ENCODE results near the gene COL6A1. TPM values are rescaled to one million over a fixed set of nuclear protein-coding genes. Genes with fewer than 3 reads are reported as not detected.
"Not testable (repeated sequence)": the region's sequence is repeated elsewhere in the genome, so short reads cannot be mapped to it uniquely, and the experiment has no call there.

The COL6A1 gene
- polyA plus RNA-seq, 4 donors, result 256 to 946 (median 296) TPM

- DNase-seq (ENCODE audit: low read depth in 4 of 4, low spot score in 3 of 4), result no peak
These were observed 37.0 kb upstream of the COL6A1 start for GRCh38 chr21:45944601-45945000.

- no peak for DNase-seq (ENCODE audit: low read depth in 4 of 4, low spot score in 3 of 4)
These were observed 36.3 kb upstream of the COL6A1 start for GRCh38 chr21:45945066-45945867.

DNA sequence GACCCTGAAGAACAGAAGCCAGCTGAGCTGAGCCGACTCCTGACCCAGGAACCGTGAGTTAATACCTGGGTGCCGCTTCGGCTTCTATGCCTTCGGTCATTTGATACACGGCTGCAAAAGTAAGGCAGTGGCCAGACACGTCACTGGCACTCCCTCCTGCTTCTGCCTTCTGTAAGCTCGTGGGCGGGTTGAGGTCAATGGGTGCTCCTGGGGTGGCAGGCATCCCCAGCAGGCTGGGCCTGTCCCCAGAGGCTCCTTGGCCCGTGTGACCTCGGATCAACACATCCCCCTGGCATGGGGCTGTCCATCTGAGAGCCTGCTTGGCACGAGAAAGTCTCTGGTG, 35.7 kb upstream of the COL6A1 start:
- DNase-seq (ENCODE audit: low read depth in 4 of 4, low spot score in 3 of 4), result no peak

DNA sequence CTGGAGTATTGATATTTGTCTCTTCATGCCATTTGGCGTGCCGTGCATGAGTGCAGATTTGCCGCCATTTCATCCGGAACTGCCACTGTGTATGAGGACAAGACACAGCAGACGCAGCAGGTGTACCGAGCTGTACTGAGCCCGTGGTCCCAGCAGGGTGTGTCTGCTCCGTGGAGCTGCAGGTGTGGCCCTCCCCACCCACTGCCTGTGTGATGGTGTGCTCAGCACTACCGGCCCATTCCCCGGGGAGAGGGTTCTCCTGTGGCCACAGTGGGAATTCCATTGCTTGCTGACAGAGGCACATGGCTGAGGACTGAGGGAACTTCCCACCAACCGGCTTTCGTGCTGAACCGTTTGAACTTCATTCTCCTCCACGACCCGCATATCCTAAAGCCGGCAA, 34.3 kb upstream of the COL6A1 start:
- no peak for DNase-seq (ENCODE audit: low read depth in 4 of 4, low spot score in 3 of 4)

GRCh38 chr21:45947716-45948255, 33.8 kb upstream of the COL6A1 start:
- no peak for DNase-seq (ENCODE audit: low read depth in 4 of 4, low spot score in 3 of 4)

DNA sequence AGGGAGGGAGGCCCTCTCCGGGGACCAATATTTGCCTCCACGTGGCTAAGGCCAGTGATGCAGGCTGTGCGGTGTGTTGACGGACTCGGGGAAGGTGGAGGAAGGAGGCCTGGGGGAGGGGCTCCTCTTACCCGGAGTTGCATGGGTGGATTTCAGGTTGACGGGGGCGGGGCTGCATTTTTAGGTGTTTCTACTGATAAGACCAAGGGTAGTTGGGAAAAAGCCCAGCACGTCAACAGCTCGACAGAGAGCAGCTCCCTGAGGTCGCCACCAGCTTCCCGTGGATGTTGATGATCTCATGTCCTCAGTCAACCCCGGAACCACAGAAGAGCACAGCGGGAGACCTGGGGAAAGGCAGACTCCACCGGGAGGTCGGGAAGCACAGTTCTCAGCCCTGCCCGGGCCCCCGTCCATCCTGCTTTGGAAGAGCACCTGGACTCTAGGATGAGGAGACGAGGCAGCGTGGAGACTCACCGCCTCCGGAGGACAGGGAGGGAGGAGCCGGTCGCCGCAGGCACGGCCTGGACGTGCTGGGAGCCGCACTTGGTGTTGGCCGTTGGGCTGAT, 32.9 kb upstream of the COL6A1 start:
- DNase-seq (ENCODE audit: low read depth in 4 of 4, low spot score in 3 of 4), result no peak

DNA sequence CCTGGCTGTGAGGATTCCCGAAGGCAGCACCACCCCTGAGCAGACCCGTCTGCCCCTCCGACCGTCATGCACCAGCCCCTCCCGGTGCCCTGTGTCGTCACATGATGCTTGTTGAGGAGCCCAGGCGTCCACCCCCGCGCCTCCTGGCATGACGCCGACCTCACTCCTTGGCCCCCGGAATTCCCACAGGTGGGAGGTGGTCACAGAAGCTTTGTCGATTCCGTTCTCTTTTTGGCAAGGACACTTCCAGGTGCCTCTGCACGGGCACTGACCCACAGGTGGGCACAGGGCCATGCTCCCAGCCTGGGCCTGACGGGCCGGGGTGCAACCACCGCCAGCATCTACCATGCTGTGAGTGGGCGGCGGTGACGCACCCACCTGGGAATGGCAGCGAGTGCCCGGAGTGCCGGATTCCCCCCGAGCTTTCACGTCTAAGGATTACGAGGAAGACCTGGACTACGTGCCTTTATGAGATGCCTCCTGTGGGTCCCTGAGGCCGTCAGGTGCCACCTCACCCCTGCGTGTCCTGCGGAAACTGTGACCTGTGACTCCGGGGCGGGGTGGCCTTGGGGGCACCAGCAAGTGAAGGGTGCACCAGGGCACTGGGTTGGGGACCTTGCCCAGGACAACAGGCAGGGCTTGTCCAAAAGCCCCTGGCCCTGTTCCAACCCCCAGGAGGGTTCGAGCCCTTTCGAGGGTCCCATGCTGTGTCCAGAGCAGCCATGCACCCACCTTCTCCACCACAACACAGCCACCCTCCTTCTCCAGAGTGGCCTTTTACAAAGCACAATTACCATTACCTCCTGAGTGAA, 31.4 kb upstream of the COL6A1 start:
- DNase-seq (ENCODE audit: low read depth in 4 of 4, low spot score in 3 of 4), result no peak

DNA sequence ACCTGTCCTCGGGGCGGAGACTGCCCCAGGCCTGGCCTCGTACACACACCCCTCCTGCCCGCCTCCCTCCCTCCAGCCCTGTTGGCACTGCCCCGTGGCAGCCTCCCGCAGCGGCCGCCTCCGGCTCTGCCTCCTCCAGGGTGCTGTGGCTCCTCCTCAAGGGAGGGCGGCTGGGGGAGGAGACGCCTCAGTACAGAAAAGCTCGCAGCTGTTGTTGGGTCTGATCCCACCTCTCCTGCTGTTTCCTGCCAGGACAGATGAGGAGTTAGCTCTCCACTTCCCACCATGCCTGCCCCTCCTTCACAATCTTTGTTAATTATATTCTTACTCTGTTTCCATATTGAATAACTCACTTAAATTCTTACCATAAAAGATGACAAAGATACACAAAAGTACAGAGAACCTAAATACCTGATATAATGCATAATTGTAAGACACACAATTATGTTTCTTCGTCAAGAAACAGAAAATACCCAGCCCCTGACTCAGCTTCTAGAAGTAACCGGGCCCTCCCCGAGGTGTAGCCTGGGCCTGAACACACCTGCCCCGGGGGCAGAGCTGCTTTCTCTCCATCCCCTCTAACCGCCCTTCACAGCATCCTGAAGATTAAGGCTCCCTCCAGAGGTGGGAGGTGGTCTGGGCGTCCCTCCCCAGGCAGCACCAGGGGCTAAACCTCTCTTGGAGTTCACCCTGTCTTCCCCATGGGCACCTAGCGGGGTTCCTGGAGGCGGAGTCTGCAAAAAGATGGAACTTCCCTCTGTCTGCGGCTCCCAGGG, 30.6 kb upstream of the COL6A1 start:
- DNase-seq (ENCODE audit: low read depth in 4 of 4, low spot score in 3 of 4), result no peak

GRCh38 chr21:45951676-45952075, 29.9 kb upstream of the COL6A1 start:
- no peak for DNase-seq (ENCODE audit: low read depth in 4 of 4, low spot score in 3 of 4)

- DNase-seq (ENCODE audit: low read depth in 4 of 4, low spot score in 3 of 4), result not testable (repeated sequence)
These were observed 29.0 kb upstream of the COL6A1 start for GRCh38 chr21:45952527-45952926.

- DNase-seq (ENCODE audit: low read depth in 4 of 4, low spot score in 3 of 4), result no peak
These were observed 28.6 kb upstream of the COL6A1 start for GRCh38 chr21:45952974-45953373.

DNA sequence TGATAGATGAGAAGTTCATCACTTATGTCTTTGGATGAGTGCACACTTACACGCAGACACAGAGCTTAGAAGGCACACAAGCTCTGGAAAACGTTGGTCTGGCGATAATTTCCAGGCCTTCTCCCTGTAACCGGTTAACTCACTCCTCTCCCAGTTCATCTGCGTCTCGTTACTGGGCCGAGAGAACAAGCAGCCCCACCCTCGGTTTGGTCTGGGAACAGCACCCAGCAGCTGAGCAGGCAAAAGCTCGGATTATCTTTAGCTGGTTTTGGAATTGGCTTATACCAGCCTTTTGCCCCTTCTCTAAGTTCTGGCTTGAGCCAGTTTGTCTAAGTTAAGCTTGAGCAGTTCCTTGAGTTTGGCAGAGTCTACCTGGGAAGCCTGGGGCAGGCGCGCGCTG, 27.3 kb upstream of the COL6A1 start:
- DNase-seq (ENCODE audit: low read depth in 4 of 4, low spot score in 3 of 4), result no peak

GRCh38 chr21:45954921-45955320, 26.6 kb upstream of the COL6A1 start:
- DNase-seq (ENCODE audit: low read depth in 4 of 4, low spot score in 3 of 4), result no peak

- no peak for DNase-seq (ENCODE audit: low read depth in 4 of 4, low spot score in 3 of 4)
These were observed 24.0 kb upstream of the COL6A1 start for GRCh38 chr21:45957551-45957950.

DNA sequence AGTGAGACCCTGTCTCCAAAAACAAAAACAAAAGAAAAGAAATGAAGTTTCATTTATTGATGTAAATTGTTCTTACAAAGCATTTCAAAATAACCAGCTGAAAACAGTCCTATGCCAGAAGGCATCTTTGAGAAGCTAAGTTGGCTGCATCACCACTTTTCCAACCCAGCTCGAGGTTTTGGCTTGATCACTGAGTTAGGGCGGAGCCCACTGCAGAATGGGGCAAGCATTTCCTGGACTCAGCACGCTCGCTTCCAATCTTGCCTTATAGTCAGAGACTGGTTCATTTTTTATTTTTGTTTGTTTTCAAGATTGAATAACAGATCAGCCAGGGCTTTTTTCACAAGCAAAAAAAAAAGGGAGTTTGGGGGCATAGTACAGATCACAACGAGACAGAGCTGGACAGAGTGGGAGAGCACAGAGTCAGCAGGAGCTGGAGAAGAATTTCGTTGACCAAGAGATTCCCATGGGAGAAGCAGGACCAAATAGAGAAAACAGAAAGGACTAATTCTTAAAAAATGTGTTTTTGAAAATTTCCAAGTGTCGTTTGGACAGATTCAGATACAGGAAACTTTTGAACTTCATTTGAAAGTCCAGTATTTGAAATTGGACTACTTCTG, 23.5 kb upstream of the COL6A1 start:
- DNase-seq (ENCODE audit: low read depth in 4 of 4, low spot score in 3 of 4), result no peak

DNA sequence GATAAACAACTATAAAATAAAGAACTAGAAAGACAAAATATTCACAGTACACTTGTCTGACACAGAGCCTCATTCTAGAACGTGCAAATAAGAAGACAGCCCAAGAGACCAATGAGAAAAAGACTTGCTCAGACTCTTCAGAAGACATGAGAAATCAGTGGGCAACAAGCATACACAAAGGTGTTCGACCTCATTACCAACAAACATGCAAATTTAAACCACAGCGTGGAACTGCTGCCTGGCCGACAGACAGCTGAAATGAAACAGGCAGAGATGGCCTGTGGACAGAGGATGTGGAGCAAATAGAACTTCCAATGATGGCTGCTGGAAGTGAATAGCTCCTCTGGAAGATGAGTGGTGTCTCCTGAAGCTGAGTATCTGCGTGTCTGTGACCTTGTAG, 22.4 kb upstream of the COL6A1 start:
- DNase-seq (ENCODE audit: low read depth in 4 of 4, low spot score in 3 of 4), result no peak

GRCh38 chr21:45959779-45960390, 21.7 kb upstream of the COL6A1 start:
- DNase-seq (ENCODE audit: low read depth in 4 of 4, low spot score in 3 of 4), result no peak

- not testable (repeated sequence) for DNase-seq (ENCODE audit: low read depth in 4 of 4, low spot score in 3 of 4)
These were observed 20.2 kb upstream of the COL6A1 start for GRCh38 chr21:45961408-45961807.

GRCh38 chr21:45962531-45963231, 18.9 kb upstream of the COL6A1 start:
- DNase-seq (ENCODE audit: low read depth in 4 of 4, low spot score in 3 of 4), result no peak

All from left renal pelvis (tissue), 4 donors.